Stimulated activated CD8-positive, alpha-beta memory T cell treated with anti-CD3 and anti-CD28 coated beads, Interleukin-12 subunit alpha, Interleukin-12 subunit beta, amount 100 ng/mL, for 24 hours (primary cell): Measurements from ENCODE around the gene ATXN7L3B.
A peak's percentile ranks its signal among the peaks of the same experiment; 100 is the strongest.
"Not testable (repeated sequence)": the region's sequence is repeated elsewhere in the genome, so short reads cannot be mapped to it uniquely, and the experiment has no call there.

Experiments
- DNase-seq: peaks from one replicate; pipeline ENCODE4 v3.0.0-alpha.2; 2020; ENCODE audit errors: extremely low read depth

The ATXN7L3B gene

GRCh38 chr12:74537707-74538385 is at the start of gene ATXN7L3B:
Gene ATXN7L3B, plus strand, starts transcription at chr12:74537835. Its CDS starts 278 bp downstream, at chr12:74538113.
- peak; percentile 86 for DNase-seq

GRCh38 chr12:74488134-74488533 is 49.5 kb upstream of the ATXN7L3B start:
- DNase-seq: no peak

GRCh38 chr12:74489543-74489942 is 48.1 kb upstream of the ATXN7L3B start:
- no peak for DNase-seq

DNA sequence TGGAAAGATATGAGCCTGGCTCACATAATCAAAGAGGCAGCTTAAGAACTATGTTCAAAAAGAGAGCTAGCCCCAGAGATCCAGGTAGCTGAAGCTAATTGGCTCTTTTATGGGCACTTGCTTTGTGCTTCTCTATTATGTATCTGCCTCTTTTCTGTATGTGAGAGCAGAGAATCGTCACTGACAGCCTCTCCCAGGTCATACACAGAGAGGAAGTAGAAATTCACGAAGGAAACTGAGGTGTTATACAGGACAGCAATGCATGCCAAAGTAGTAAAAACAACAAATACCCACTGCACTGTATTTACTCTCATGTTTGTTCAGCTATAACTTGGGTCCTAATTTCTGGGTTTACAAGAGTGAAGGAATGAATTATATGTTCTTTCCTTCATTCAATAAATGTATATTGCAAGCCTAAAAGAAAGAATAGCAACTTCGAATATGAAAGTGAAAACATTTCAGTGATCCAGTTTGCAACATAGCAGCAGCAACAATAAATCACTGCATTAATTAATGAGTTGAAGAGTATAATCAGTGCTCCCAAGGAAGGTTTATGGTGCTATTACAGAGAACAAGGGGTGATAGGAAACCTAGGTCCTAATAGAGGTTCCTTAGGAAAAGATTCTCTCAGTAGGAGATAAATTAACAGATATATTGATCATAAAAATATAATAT is 47.1 kb upstream of the ATXN7L3B start:
- no peak for DNase-seq

- DNase-seq: no peak
Observed at GRCh38 chr12:74491374-74491773, 46.3 kb upstream of the ATXN7L3B start.

DNA sequence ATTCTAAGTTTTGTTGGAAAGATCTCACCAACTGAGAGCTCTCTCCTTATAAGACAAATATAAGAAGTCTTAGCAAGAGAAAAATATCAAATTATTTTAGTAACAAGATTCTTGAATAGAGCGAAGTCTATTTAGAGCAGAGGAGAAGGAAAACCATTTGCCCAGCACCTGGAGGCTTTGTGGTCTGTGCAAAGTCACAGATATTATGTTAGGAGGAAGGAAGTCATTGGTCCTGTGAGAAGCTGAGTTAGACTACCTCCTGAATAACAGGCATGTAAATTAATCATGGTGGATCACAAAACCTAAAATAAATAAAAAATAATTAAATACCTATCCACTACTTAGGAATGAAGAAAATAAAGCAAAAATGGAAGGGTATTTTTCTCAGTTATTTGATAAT is 38.4 kb upstream of the ATXN7L3B start:
- DNase-seq: no peak

- not testable (repeated sequence) for DNase-seq
Observed at GRCh38 chr12:74508873-74509657, 28.6 kb upstream of the ATXN7L3B start.

DNA sequence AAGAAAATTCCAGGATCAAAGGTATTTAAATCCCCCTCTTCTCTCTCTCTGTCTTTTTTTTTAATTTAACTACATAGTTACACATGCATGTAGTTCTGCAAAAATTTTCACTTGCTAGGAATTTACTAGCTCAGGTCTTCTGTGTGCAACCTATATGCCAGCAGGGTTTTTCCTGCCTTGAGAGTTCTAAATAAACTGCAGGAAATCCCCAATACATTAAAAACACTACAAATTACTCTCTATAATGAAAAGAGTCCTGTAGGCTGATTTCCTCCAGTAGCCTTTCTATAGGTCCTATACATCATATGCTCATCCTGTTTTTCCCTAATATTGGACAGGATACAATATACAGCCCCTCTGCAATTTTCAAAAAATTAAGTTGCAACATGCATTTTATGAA is 27.7 kb upstream of the ATXN7L3B start:
- no peak for DNase-seq

- no peak for DNase-seq
Observed at GRCh38 chr12:74514098-74514872, 23.4 kb upstream of the ATXN7L3B start.

DNA sequence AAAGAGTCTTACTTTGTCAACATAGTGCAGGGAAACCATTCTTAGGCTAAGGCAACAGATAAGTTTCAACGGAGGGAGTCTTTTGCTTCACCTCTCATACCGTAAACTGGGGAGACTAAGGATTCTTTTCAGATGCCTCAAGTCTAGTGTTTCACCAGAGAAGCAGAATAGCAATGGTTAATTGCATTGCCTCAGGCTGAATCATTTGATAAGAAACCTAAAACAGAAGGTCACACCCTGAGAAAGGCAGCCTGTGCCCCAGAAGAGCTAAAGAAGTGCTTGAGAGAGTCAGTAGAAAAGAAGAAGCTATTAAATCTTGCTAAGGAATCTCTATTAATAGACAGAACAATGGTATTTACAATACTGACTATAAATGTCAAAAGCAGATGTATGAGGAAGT is 21.8 kb upstream of the ATXN7L3B start:
- DNase-seq: no peak

DNA sequence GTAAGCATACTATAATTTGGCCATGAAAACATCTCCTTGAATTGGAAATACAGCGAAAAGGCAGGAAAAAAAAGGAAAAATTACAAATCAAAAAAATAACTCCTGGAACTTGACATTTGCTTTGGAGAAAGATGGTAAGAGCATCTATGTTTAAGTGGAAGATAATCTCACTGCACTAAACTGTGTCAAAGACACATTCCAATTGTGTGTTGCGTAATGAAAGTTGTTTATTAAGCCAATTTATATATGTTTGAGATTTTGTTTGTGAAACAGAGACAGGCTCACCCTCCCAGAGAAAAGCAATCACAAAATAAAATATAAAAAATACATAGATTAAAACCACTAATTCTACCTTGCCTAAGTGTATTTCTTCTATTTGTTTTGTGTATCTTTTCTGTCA is 11.1 kb upstream of the ATXN7L3B start:
- DNase-seq: no peak

- no peak for DNase-seq
Observed at GRCh38 chr12:74527491-74527890, 10.1 kb upstream of the ATXN7L3B start.

DNA sequence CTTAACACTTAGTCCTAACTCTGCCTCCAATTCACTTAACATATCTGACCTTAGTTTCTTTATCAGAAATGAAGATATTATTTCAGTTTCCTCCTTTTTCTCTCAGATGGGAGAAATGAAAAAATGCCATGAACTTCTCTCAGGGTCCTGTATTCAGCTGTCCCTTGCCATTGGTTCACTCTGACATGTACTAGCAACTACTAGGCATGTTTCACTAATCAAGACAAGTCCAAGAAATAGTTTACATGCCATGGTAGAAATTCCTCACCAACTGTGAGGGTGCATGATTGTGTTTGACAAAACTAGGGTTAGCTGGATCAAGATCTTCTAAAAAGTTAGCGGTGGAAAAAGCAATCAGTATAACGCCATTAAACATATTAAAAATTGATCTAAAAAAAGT is 7.0 kb upstream of the ATXN7L3B start:
- DNase-seq: no peak

- no peak for DNase-seq
Observed at GRCh38 chr12:74535536-74535935, 2.1 kb upstream of the ATXN7L3B start.

DNA sequence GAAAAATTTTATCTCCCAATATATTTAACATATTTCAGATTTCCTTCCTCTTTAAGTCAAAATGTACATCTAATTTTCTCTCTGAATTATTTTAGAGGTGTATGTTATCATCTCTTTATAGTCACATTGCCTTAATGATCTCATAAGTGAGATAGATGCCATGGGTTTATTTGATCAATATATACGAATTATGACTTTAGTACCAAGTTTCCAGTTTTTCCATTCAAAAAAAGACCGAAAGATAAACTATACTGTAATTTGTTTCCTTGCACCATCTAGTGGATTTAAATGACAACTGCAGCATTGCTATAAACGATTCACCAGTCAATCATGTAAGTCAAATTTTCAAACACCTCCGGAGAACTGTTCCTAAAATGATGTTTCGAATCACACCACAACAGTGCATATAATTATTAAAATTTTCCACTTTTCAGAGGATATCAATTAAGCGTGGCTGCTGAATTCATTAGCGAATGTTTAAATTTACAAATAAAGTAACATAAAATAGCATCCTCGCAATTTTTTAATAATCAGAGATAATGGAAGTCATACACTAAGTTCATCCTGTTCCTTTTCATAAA is 419 bp upstream of the ATXN7L3B start:
- no peak for DNase-seq

- DNase-seq: no peak
Observed at GRCh38 chr12:74538491-74539258, 1.0 kb downstream of the ATXN7L3B start.

DNA sequence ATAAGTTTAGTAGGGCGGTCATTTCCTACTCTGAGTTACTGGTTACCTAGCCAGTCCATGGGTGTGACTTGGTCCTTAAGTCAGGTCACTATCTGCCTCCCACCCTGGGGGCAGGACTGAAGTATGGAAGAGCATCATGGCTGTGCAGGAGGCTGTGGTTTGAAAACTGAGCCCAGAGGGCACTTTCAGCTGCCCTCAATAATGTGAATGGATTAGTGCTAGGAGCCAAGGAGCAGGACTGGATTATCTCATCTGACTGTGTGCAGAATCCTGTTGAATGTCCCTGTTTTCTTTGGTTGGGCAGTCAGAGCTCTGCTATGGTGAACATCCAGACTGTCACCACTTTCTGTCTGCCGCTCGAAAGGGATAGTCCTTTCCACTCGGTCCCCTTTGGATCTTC is 1.6 kb downstream of the ATXN7L3B start:
- no peak for DNase-seq

GRCh38 chr12:74539765-74540526 is 2.3 kb downstream of the ATXN7L3B start:
- DNase-seq: no peak

DNA sequence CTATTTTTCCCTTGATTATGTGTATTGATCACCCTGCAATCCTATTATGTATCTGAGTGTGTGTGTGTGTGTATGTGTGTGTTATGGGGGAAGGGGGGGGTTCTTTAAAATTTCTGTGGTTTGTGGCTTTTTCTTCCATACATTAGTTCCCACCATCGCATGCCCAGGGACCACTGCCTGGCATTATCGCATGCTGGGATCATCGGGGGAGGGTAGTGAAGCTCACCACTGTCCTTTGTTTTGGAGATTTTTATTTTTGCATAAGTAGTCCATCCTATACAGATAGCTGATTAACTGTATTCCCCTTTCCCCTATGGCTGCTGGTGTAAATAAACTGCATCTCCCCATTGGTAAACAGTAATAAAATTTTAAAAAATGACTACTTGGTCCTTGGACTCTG is 3.4 kb downstream of the ATXN7L3B start:
- no peak for DNase-seq

GRCh38 chr12:74547249-74547648 is 9.6 kb downstream of the ATXN7L3B start:
- no peak for DNase-seq
